ENCODE measurements around the gene FXYD1.

Gene FXYD1

DNA sequence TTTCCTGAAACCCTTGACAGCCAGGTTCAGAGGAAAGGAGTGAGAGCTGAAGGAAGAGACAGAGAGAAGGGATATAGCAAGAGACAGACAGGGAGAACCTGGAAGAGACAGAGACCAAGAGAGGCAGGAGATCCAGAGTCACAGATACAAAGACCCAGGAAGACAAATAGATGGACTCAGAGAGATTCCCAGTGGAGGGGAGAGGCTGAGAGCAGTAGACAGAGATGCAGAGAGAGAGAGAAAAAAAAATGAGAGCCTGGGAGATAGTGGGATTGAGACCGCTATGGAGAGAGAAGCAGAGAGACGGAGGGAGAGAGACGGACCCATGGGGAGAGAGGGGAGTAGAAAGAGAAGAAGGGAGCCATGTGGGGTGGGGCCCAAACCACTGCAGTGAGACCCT, 5.2 kb downstream of the FXYD1 start:
- DNase-seq (ENCODE audit: low read depth) = no peak

DNA sequence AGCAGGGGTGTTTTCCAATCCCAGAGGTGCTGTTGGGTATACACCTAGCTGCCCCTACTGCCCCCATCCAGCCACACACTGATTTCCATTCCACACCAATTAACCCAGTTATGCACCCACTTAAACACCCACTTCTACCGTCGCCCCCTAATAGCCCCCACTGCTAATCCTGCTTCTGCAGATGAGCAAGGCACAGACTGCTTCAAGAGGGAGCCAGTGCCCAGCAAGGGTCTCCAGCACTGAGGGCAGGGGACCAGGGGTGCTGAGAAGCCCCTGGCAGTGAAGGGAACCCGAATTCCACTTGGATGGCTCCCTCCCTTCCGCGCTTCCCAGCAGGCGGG, 5.6 kb downstream of the FXYD1 start:
- no peak for DNase-seq (ENCODE audit: low read depth)
- no peak overlapping the region for H3K4me3 ChIP-seq (ENCODE audit: control insufficient read depth, low read depth, low read length)
- TF ChIP-seq, protein P1, sequence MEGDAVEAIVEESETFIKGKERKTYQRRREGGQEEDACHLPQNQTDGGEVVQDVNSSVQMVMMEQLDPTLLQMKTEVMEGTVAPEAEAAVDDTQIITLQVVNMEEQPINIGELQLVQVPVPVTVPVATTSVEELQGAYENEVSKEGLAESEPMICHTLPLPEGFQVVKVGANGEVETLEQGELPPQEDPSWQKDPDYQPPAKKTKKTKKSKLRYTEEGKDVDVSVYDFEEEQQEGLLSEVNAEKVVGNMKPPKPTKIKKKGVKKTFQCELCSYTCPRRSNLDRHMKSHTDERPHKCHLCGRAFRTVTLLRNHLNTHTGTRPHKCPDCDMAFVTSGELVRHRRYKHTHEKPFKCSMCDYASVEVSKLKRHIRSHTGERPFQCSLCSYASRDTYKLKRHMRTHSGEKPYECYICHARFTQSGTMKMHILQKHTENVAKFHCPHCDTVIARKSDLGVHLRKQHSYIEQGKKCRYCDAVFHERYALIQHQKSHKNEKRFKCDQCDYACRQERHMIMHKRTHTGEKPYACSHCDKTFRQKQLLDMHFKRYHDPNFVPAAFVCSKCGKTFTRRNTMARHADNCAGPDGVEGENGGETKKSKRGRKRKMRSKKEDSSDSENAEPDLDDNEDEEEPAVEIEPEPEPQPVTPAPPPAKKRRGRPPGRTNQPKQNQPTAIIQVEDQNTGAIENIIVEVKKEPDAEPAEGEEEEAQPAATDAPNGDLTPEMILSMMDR (IDR thresholded peaks at IDR 0.05; ENCODE audit: control insufficient read depth, insufficient read depth, low read depth, low read length, missing control alignments) = no peak

More for the DNA sequence above, 5.2 kb downstream of the FXYD1 start:
- TF ChIP-seq, protein P1 (IDR thresholded peaks at IDR 0.05; ENCODE audit: control insufficient read depth, insufficient read depth, low read depth, low read length, missing control alignments) = no peak
- H3K4me3 ChIP-seq (ENCODE audit: control insufficient read depth, low read depth, low read length) = no peak overlapping the region

DNA sequence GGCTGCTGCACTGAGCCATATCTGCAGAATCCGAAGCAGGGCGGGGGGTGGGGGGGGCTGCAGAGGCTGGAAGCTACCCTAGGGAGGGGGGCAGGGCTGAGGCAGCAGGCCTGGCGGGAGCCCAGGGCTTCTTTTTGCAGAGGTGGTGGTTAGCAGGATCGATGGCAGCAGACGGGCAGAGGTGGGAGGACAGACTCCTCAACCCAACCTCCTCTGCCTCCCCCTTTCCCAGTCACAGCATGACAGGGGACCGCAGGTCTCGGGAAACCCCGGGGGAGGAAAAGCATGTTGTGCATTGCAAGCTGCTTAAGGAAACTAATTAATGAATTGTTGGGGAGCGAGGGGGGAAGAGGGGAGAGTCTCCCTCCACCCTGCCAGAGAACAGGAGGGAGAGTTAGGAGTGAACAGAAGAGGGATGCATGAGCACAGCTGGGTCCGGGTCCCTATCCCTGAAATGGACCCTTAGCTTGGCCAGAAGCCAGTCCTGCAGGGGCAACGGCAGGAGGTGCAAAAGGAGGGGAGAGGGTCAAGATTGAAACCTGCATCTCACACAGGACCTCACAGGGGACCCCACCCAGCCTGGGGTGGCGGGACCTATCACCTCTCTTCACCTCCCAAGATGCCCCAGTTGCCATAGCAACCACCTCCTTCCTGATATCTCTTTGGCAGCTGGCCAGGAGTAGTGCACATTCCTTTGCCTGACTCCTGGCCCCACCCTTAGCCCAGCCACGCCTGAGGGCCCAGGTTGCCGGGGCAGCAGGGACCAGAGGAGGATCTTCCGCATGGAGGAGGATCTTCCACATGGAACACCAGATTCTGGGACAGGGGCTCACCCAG, 6.2 kb downstream of the FXYD1 start:
- TF ChIP-seq, protein P1 (IDR thresholded peaks at IDR 0.05; ENCODE audit: control insufficient read depth, insufficient read depth, low read depth, low read length, missing control alignments) = no peak
- DNase-seq (ENCODE audit: low read depth) = no peak
- H3K4me3 ChIP-seq (ENCODE audit: control insufficient read depth, low read depth, low read length) = no peak overlapping the region

DNA sequence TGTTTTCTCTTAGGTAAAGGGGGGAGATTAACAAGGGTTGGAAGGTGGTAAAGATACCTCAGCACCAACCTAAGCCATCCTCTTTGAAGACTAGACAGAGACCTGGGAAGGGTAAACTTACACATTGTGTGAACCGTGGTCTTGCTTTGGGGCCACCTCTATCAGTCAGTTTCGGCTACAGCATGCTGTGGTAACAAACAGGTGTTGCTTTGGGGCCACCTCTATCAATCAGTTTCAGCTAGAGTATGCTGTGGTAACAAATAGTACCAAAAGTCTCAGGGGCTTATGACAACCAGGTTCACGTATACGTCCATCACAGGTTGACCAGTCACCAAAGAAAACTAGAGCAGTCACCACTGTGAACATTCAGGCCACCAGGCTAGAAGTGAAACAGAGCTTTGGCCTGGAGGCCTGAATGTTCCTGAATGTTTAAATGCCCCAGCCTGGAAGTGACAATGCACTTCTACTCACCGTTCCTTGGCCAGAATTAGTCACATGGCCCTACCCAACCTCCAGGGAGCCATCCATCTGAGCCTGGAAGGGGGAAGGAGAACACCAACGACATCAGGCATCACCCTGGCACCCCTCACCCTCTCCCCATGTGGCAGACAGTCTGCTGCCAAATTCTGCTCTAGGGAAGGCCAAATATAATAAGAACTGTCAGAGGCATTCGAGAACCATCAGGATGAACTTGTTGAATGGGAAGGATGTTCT, 8.3 kb downstream of the FXYD1 start:
- no peak overlapping the region for H3K4me3 ChIP-seq (ENCODE audit: control insufficient read depth, low read depth, low read length)
- TF ChIP-seq, protein P1 (IDR thresholded peaks at IDR 0.05; ENCODE audit: control insufficient read depth, insufficient read depth, low read depth, low read length, missing control alignments) = no peak
- no peak for DNase-seq (ENCODE audit: low read depth)

DNA sequence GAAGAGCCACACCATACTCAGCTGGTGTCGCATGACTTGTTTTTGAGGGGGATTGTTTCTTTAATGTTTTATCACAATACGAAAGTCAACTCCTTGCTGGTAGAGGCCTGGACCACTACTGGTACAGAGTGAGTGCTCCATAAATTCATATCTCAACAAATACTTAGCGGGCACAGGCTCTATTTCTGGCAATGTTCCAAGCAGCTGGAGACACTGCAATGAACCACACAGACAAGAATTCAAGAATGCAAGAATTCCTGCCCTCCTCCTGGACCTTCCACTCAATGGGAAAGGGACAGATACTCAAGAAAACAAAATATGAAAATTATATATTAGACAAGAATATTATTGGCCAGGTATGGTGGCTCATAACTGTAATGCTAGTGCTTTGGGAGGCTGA, 10.8 kb downstream of the FXYD1 start:
- TF ChIP-seq, protein P1 (IDR thresholded peaks at IDR 0.05; ENCODE audit: control insufficient read depth, insufficient read depth, low read depth, low read length, missing control alignments) = no peak
- H3K4me3 ChIP-seq (ENCODE audit: control insufficient read depth, low read depth, low read length) = no peak overlapping the region
- no peak for DNase-seq (ENCODE audit: low read depth)

DNA sequence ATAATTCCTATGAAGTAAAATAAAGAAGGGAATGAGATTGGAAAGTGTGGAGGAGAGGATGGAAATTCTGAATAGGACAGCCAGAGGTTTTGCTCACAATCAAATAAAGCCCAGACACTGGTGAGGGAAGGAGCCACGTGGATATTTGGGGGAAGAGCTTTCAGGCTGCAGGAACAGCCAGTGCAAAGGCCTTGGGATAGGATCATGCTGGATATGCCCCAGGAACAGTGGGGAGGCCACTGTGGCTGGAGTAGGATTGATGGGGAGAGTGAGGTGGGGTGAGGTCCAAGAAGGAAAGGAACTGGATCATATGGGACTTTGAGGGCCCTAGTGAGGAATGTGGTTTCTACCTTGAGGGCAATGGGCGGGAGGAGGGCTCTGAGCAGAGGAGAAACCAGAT, 11.8 kb downstream of the FXYD1 start:
- no peak for DNase-seq (ENCODE audit: low read depth)
- H3K4me3 ChIP-seq (ENCODE audit: control insufficient read depth, low read depth, low read length) = no peak overlapping the region
- TF ChIP-seq, protein P1 (IDR thresholded peaks at IDR 0.05; ENCODE audit: control insufficient read depth, insufficient read depth, low read depth, low read length, missing control alignments) = no peak

Measured in AG09309 (cell line).